ENCODE measurements around the gene TBC1D9. TPM values are rescaled to one million over a fixed set of nuclear protein-coding genes. Genes with fewer than 3 reads are reported as not detected.

Gene TBC1D9
- 9.4 TPM for polyA plus RNA-seq (2013, experiment 1 of 2)
- 8.4 TPM for polyA plus RNA-seq (2013, experiment 2 of 2)

- Histone ChIP-seq H3K18ac (ENCODE audit: low read length) (peak within 1 kb of the TSS; percentile 71), H3K4me1 (ENCODE audit: control insufficient read depth, low read depth, low read length) (peaks cover 3% of the 10 kb centered on the region), H2BK120ac (ENCODE audit: low read depth, low read length) (peak within 1 kb of the TSS; percentile 14), H4K8ac (ENCODE audit: low read depth, low read length) (no peak within 1 kb of the TSS), H4K5ac (ENCODE audit: low read length) (no peak within 1 kb of the TSS), H3K36me3 (ENCODE audit: control insufficient read depth, insufficient read depth, low read length) (no peaks in the 10 kb centered on the region), H3K23ac (ENCODE audit: low read length) (no peak within 1 kb of the TSS), H3K79me2 (ENCODE audit: control insufficient read depth, insufficient read depth, low read length) (peaks cover 6% of the 10 kb centered on the region), H3K79me1 (ENCODE audit: low read length) (peaks cover 5% of the 10 kb centered on the region), H2BK5ac (ENCODE audit: low read length) (peak within 1 kb of the TSS; percentile 64), H3K27me3 (ENCODE audit: insufficient read depth, low read length, poor library complexity) (no peaks in the 10 kb centered on the region), H2AK5ac (ENCODE audit: low read length) (no peak within 1 kb of the TSS), H3K4me3 (ENCODE audit: low read length) (peak within 1 kb of the TSS; percentile 65), H3K9ac (ENCODE audit: low read length) (peak within 1 kb of the TSS; percentile 78), H3K4me2 (ENCODE audit: low read length) (peak within 1 kb of the TSS; percentile 78), H3K56ac (ENCODE audit: low read length) (peak within 1 kb of the TSS; percentile 92), H3K4ac (ENCODE audit: low read depth, low read length) (peak within 1 kb of the TSS; percentile 63), H2BK15ac (replicated peaks; ENCODE audit: low read depth) (no peak within 1 kb of the TSS), H3K27ac (ENCODE audit: low read depth, low read length) (peak within 1 kb of the TSS; percentile 74)
- WGBS (ENCODE audit: extremely low coverage, insufficient coverage, low lambda C conversion rate), result no CpG with 5 or more reads among the region's 73 CpGs
- peak; percentile 100 for DNase-seq
These were observed at the start of gene TBC1D9 for GRCh38 chr4:140756319-140757231. Gene TBC1D9 (minus strand): TSS chr4:140756385. CDS start chr4:140756045, 340 bp downstream.

- Histone ChIP-seq H3K18ac (ENCODE audit: low read length) (no peak overlapping the region), H2AK5ac (ENCODE audit: low read length) (no peak overlapping the region), H3K4me3 (ENCODE audit: low read length) (no peak overlapping the region)
These were observed 49.1 kb upstream of the TBC1D9 start for GRCh38 chr4:140805293-140805692.

GRCh38 chr4:140802591-140802990 is 46.4 kb upstream of the TBC1D9 start:
- H2BK120ac ChIP-seq (ENCODE audit: low read depth, low read length), result no peak overlapping the region
- H3K4me3 ChIP-seq (ENCODE audit: low read length), result no peak overlapping the region
- no peaks in the 10 kb centered on the region for H3K27me3 ChIP-seq (ENCODE audit: insufficient read depth, low read length, poor library complexity)
- H3K18ac ChIP-seq (ENCODE audit: low read length), result no peak overlapping the region
- no peak overlapping the region for H2BK15ac ChIP-seq (replicated peaks; ENCODE audit: low read depth)
- H4K8ac ChIP-seq (ENCODE audit: low read depth, low read length), result no peak overlapping the region
- no peak overlapping the region for H3K4me2 ChIP-seq (ENCODE audit: low read length)
- no peak for DNase-seq
- H3K4ac ChIP-seq (ENCODE audit: low read depth, low read length), result no peak overlapping the region
- H2BK5ac ChIP-seq (ENCODE audit: low read length), result no peak overlapping the region
- no peak overlapping the region for H3K23ac ChIP-seq (ENCODE audit: low read length)
- H3K9ac ChIP-seq (ENCODE audit: low read length), result no peak overlapping the region
- no peaks in the 10 kb centered on the region for H3K79me1 ChIP-seq (ENCODE audit: low read length)
- H3K4me1 ChIP-seq (ENCODE audit: control insufficient read depth, low read depth, low read length), result no peaks in the 10 kb centered on the region
- H2AK5ac ChIP-seq (ENCODE audit: low read length), result no peak overlapping the region
- no peak overlapping the region for H4K5ac ChIP-seq (ENCODE audit: low read length)
- H3K56ac ChIP-seq (ENCODE audit: low read length), result no peak overlapping the region
- H3K79me2 ChIP-seq (ENCODE audit: control insufficient read depth, insufficient read depth, low read length), result no peaks in the 10 kb centered on the region
- no peaks in the 10 kb centered on the region for H3K36me3 ChIP-seq (ENCODE audit: control insufficient read depth, insufficient read depth, low read length)
- WGBS (ENCODE audit: extremely low coverage, insufficient coverage, low lambda C conversion rate), result no CpG with 5 or more reads among the region's 5 CpGs
- no peak overlapping the region for H3K27ac ChIP-seq (ENCODE audit: low read depth, low read length)

More at GRCh38 chr4:140805293-140805692, 49.1 kb upstream of the TBC1D9 start:
- Histone ChIP-seq H3K27ac (ENCODE audit: low read depth, low read length) (no peak overlapping the region), H3K9ac (ENCODE audit: low read length) (no peak overlapping the region), H3K36me3 (ENCODE audit: control insufficient read depth, insufficient read depth, low read length) (no peaks in the 10 kb centered on the region), H3K79me2 (ENCODE audit: control insufficient read depth, insufficient read depth, low read length) (no peaks in the 10 kb centered on the region), H3K4ac (ENCODE audit: low read depth, low read length) (no peak overlapping the region), H3K27me3 (ENCODE audit: insufficient read depth, low read length, poor library complexity) (no peaks in the 10 kb centered on the region), H4K8ac (ENCODE audit: low read depth, low read length) (no peak overlapping the region), H3K79me1 (ENCODE audit: low read length) (no peaks in the 10 kb centered on the region), H4K5ac (ENCODE audit: low read length) (no peak overlapping the region), H3K4me1 (ENCODE audit: control insufficient read depth, low read depth, low read length) (no peaks in the 10 kb centered on the region), H3K56ac (ENCODE audit: low read length) (no peak overlapping the region), H2BK5ac (ENCODE audit: low read length) (no peak overlapping the region), H3K4me2 (ENCODE audit: low read length) (no peak overlapping the region), H3K23ac (ENCODE audit: low read length) (no peak overlapping the region), H2BK120ac (ENCODE audit: low read depth, low read length) (no peak overlapping the region), H2BK15ac (replicated peaks; ENCODE audit: low read depth) (no peak overlapping the region)
- DNase-seq, result no peak

- H2BK120ac ChIP-seq (ENCODE audit: low read depth, low read length), result no peak overlapping the region
- H3K4me3 ChIP-seq (ENCODE audit: low read length), result no peak overlapping the region
- H4K5ac ChIP-seq (ENCODE audit: low read length), result no peak overlapping the region
- H3K27ac ChIP-seq (ENCODE audit: low read depth, low read length), result no peak overlapping the region
- no peak overlapping the region for H3K4me2 ChIP-seq (ENCODE audit: low read length)
- H3K4me1 ChIP-seq (ENCODE audit: control insufficient read depth, low read depth, low read length), result no peaks in the 10 kb centered on the region
- no peak for DNase-seq
- no peaks in the 10 kb centered on the region for H3K36me3 ChIP-seq (ENCODE audit: control insufficient read depth, insufficient read depth, low read length)
- no peaks in the 10 kb centered on the region for H3K27me3 ChIP-seq (ENCODE audit: insufficient read depth, low read length, poor library complexity)
- H2BK5ac ChIP-seq (ENCODE audit: low read length), result no peak overlapping the region
- no peaks in the 10 kb centered on the region for H3K79me1 ChIP-seq (ENCODE audit: low read length)
- no peak overlapping the region for H2AK5ac ChIP-seq (ENCODE audit: low read length)
- H3K18ac ChIP-seq (ENCODE audit: low read length), result no peak overlapping the region
- H2BK15ac ChIP-seq (replicated peaks; ENCODE audit: low read depth), result no peak overlapping the region
- H3K4ac ChIP-seq (ENCODE audit: low read depth, low read length), result no peak overlapping the region
- H3K79me2 ChIP-seq (ENCODE audit: control insufficient read depth, insufficient read depth, low read length), result no peaks in the 10 kb centered on the region
- H3K9ac ChIP-seq (ENCODE audit: low read length), result no peak overlapping the region
- no peak overlapping the region for H4K8ac ChIP-seq (ENCODE audit: low read depth, low read length)
- no peak overlapping the region for H3K56ac ChIP-seq (ENCODE audit: low read length)
- WGBS (ENCODE audit: extremely low coverage, insufficient coverage, low lambda C conversion rate), result no CpG with 5 or more reads among the region's 5 CpGs
- H3K23ac ChIP-seq (ENCODE audit: low read length), result no peak overlapping the region
These were observed 44.5 kb upstream of the TBC1D9 start for GRCh38 chr4:140800666-140801065.

- no peak overlapping the region for H3K56ac ChIP-seq (ENCODE audit: low read length)
- no peak overlapping the region for H3K27ac ChIP-seq (ENCODE audit: low read depth, low read length)
- H4K8ac ChIP-seq (ENCODE audit: low read depth, low read length), result no peak overlapping the region
- H3K79me1 ChIP-seq (ENCODE audit: low read length), result no peaks in the 10 kb centered on the region
- no CpG with 5 or more reads among the region's 5 CpGs for WGBS (ENCODE audit: extremely low coverage, insufficient coverage, low lambda C conversion rate)
- H3K36me3 ChIP-seq (ENCODE audit: control insufficient read depth, insufficient read depth, low read length), result no peaks in the 10 kb centered on the region
- no peak overlapping the region for H2BK5ac ChIP-seq (ENCODE audit: low read length)
- H3K4me3 ChIP-seq (ENCODE audit: low read length), result no peak overlapping the region
- H3K18ac ChIP-seq (ENCODE audit: low read length), result no peak overlapping the region
- H3K4ac ChIP-seq (ENCODE audit: low read depth, low read length), result no peak overlapping the region
- peak; percentile 71 for DNase-seq
- H3K4me2 ChIP-seq (ENCODE audit: low read length), result no peak overlapping the region
- no peak overlapping the region for H3K9ac ChIP-seq (ENCODE audit: low read length)
- no peaks in the 10 kb centered on the region for H3K4me1 ChIP-seq (ENCODE audit: control insufficient read depth, low read depth, low read length)
- no peak overlapping the region for H2BK15ac ChIP-seq (replicated peaks; ENCODE audit: low read depth)
- no peak overlapping the region for H3K23ac ChIP-seq (ENCODE audit: low read length)
- H4K5ac ChIP-seq (ENCODE audit: low read length), result no peak overlapping the region
- no peak overlapping the region for H2AK5ac ChIP-seq (ENCODE audit: low read length)
- no peaks in the 10 kb centered on the region for H3K27me3 ChIP-seq (ENCODE audit: insufficient read depth, low read length, poor library complexity)
- H2BK120ac ChIP-seq (ENCODE audit: low read depth, low read length), result no peak overlapping the region
- no peaks in the 10 kb centered on the region for H3K79me2 ChIP-seq (ENCODE audit: control insufficient read depth, insufficient read depth, low read length)
These were observed 43.6 kb upstream of the TBC1D9 start for GRCh38 chr4:140799686-140800225.
